T-helper 1 cell treated with Interleukin-12 subunit alpha and Interleukin-12 subunit beta and Interleukin-4 antibody, amounts not matched to agents 30 ng/mL and 1 ng/mL, for 36 hours (primary cell): Measurements from ENCODE around the gene LRRC31. TPM values are rescaled to one million over a fixed set of nuclear protein-coding genes. Genes with fewer than 3 reads are reported as not detected.

ENCODE experiments used
- intact Hi-C: fragments of 100-400 bp; cut with micrococcal nuclease; formaldehyde crosslinking; loops from one replicate; pipeline ENCODE4 v1.15.1; 2024
- total RNA-seq: library from RNA; stranded (reverse); gene quantifications from 2 replicates; pipeline ENCODE4 v1.2.3, GENCODE V29; 2022

The LRRC31 gene
- total RNA-seq, 1 donor from 2014 or later: not detected

DNA sequence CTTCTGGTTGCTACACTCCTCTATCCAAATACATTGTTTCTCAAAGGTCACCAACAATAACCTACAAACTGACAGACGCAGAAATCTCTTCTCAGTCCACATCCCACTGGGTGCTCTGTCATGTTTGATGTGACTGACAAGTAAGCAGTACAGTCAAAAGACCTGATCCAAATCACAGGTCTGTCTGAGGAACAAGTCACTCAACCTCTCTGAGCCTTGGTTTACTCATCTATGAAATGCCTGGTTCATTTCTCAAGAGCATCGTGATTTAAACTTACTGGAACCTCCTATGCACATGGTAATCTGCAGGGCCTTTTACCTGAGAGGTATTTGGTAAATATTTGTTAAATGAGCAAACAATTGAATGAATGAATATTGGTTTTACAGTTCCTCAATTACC is 5.5 kb downstream of the LRRC31 start:
- intact Hi-C loops: no loop called here

DNA sequence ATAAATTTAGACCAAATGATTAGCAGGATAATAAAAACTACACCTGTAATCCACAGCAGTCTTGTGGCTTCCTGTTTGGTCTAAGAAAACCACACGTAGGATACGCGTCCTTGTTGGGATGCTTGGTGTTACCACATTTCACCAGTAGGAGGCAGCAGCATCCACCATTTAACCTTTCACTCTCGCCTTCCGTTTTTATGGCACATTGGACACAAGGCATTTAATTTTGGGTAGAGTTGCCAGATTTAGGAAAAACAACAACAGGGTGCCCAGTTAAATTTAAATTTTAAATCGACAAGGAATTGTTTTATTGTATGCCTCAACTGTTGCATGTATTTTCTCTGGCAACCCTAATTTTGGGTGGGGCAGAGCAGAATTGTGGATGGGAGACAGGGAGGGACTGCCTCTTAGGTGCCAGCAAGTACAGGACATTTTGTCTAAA is 6.3 kb downstream of the LRRC31 start:
- intact Hi-C loops: loop anchor here (1.0 to 2.0 kb wide), 11 partner anchors 50 to 1007 kb away; partner anchors contain the start of genes GPR160, RPL22L1 and SEC62

DNA sequence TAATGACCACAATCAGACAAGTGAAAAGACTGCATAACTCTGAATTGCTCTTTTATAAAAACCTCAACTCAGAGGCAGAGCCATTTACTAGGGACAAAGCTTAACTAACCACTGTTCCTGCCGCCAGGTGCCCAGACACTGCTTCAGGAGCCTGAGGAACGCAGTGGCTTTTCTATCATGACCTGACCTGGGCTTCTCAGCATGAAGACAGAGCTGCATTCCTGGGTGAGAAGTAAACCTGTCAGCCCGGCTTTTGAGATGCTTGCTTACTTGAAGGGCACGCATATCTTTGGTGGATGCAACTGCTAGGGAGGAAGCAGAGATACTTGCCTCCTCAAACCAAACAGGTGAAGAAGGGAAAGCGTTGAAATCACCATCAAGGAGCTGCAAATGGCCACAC is 7.9 kb downstream of the LRRC31 start:
- intact Hi-C loops: loop anchor here (2.0 kb wide), 2 partner anchors 237 to 553 kb away; no protein-coding TSS in a partner anchor

DNA sequence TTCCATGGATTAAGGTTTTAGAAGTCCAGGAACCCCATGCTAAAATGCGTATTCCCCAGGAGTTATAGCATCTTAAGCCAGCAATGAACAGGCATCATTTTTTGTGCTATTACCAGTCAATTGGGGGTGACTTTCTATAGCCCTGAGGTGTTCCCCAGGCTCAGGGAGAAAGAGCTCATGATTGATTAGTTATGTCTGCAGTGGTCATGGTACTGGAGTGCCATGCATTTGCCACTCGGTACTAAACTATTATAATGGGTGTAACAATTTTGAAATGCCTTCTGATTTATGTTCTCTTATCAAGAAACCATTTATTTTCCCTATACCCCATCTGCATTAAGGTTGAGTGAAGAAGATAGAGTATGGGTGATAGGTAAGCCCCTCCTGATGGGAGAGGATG is 11.9 kb downstream of the LRRC31 start:
- intact Hi-C loops: no loop called here

DNA sequence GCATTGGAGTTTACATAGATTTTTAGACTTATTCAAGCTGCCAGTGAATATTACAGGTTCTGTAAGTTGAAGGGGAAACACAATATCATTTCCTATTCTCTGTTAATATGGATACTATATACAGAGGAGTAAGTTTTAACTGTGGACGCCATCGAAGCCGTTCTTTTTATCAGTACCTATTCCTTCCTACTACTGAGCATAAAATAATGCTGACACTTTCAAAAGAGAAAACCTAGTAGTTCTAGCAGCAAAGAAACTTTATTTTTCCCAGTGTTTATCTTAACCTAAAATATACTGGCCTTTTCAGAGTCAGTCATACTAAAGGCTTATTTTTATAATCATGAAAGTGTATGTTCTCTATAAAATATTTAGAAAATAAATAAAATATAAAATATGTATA is 14.2 kb downstream of the LRRC31 start:
- intact Hi-C loops: no loop called here

DNA sequence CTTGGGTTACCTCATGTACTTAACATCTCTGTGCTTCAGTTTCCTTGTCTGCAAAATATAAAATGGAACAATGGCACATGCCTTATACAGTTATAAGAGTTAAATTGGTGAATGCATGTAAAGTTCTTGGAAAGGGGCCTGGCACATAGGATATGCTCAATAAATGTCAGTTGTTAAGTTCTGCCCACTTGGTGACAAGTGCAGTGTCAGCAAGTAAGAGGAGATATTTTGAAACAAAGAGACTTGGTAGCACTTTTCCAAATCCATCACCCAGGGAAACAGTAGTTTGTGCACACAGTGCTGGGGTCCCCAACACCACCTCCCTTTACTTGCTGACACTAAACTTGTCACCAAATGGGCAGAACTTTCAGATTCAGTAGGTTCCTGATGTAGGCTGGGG is 19.1 kb downstream of the LRRC31 start:
- intact Hi-C loops: no loop called here

DNA sequence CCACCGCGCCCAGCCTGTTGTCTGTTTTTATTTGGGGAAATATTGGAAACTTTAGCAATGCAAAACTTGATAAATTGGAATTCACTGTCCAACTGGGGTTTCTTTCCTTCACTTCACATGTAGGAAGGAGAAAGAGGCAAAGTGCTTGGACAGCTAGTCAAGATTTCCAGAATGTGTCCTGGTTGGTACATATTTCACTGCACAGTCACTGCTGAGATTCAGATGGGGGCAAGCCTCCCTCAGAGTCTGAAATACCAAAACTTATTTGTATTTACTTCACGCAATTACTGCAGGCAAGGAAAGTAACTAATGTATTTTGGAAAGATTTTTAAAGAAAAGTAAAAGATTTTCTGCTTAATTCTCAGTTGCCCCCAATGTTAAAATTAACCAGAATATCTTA is 21.0 kb downstream of the LRRC31 start:
- intact Hi-C loops: no loop called here

DNA sequence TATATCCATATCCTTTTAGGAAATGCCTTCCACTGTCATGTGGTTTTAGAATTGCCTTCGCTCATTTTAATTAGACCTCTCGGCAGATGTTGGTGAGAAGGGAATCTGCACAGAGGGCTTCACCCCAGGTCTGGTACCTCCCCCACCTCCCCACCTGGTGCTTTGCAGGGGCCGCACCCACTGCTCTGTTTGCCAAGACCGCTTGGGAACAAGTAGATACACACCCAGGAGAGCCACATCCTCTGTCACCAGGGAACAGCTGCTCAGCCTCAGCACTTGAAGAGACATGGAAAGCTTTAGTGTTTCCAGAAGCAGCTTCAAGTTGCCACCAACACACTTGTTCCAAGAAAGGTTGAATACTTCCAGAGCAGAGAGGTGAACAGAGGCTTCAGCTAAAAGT is 21.8 kb downstream of the LRRC31 start:
- intact Hi-C loops: no loop called here

DNA sequence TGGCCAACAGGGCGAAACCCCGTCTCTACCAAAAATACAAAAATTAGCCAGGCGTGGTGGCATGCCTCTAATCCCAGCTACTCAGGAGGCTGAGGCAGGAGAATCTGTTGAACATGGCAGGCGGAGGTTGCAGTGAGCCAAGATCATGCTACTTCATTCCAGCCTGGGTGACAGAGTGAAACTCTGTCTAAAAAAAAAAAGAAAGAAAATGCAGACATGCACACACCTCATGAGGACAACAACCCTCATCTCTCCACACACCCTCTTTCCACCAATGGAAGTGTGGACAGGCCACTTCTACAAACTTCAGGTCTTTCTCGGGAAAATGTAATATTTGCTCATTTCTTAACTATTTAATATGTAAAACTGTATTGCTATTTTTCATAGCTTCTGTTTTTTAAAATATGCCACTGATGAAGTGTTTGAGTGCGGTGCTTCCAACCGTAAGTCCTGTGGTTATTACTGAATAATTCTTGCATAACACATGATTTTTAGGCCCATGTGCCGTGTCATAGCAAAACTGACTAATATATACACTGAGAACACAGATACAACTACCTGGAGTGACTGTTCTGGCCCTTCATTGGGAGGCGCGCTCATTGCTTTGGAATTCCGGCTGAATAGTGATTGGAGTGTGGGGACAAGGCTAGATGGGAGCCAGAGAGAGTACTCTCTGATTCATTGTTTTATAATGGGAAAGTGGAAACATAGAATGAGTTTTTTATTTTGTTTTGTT is 23.1 kb downstream of the LRRC31 start:
- intact Hi-C loops: no loop called here

DNA sequence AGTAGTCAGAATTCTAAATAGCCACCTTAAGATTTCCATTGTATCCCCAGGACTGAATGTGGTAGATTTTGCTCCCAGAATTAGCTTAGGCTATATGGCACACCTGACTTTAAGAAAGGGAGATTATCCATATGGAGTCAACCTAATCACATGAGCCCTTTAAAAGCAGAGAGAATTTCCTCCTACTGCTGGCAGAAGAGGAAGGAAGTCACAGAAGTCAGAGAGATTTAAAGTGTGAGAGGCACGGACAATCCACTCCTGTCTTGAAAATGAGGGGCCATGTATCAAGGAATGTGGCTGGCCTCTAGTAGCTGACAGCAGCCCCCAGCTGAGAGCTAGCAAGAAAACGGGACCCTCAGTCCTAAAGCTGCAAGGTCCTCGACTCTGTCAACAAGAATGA is 26.8 kb downstream of the LRRC31 start:
- intact Hi-C loops: no loop called here

DNA sequence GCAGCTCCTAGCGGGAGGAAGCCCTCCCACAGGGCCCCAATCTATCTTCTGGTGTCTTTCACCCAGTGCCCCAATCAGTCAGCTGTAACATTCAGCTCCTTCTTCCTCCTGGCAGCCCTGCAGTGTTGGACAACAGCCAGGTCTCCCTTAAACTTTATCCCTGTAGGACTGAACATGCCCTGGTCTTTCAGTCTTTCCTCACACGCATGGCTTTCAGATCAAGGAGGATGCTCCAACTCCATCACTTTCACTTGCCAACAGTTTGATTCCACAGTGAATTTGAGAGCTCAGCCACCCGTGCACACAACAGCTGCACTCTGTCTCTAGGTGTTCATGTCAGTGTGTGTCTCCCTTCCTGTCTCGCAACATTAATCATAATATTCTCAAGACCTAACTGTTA is 28.6 kb downstream of the LRRC31 start:
- intact Hi-C loops: no loop called here

DNA sequence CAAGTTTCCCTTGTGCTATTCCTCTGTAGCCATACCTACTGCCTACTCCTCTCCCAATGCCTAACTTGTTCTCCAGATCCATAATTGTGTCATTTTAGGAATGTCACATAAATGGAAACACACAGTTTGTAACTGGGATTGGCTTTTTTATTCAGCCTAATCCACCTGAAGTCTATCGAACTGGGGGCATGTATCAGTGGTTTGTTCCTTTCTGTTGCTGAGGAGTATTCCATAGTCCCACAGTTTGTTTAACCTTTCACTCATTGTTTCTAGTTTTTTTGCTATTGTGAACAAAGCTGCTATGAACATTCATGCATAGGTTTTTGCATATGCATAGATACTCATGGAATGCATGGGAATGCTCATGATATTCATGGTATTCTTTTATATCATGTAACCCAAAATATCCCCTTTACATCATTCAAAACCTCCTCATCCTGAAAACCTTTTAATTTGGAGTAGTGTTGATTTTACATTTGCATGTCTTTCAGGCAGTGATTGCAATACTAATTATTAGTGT is 31.2 kb downstream of the LRRC31 start:
- intact Hi-C loops: no loop called here

DNA sequence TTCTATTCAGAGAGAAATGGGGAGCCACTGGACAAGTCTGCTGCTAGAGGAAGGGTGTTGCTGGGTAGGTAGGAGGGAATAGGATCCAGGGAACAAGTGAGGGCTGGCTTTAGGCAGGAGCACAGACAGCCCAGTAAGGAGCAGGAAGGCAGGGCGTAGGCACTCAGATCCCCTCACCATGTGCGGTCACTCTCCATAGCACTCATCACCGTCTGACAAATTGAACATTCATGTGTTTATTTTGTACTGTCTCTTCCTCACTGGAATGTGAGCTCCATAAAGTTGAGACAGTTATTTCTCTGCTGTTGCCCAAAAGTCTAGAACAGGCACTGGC is 32.8 kb downstream of the LRRC31 start:
- intact Hi-C loops: no loop called here

DNA sequence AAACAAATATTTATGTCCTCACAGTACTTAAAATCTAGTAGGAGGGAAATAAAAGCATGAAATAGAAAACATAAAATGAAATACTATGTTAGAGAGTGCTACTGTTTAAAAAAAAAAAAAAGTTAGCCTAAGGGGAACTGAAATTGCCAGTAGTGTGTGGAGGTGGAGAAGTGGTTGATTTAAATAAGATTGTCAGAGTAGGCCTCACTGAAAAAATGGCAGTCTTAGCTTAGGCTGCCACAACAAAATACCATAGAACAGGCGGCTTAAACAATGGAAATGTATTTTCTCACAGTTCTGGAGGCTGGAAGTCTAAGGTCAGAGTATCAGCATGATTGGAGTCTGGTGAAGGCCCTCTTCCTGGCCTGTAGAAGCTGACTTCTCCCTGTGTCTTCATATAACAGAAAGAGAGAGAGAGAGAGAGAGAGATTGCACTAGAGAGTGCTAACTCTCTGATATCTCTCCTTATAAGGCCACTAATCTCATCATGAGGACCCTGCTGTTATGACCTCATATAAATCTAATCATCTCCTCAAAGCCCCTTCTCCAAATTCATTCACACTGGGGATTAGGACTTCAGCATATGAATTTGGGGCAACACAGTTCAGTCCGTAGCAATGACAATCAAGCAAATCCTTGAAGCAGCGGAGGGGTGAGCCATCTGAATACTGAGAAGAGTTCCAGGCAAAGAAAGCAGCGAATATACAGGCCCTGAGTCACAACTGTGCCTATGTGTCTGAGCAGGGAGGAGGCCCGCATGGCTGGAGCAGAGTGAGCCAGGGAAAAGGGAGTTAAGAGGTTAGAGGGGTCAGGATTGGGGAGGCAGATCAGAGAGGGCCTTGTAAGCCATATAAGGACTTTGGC is 33.4 kb downstream of the LRRC31 start:
- intact Hi-C loops: no loop called here

DNA sequence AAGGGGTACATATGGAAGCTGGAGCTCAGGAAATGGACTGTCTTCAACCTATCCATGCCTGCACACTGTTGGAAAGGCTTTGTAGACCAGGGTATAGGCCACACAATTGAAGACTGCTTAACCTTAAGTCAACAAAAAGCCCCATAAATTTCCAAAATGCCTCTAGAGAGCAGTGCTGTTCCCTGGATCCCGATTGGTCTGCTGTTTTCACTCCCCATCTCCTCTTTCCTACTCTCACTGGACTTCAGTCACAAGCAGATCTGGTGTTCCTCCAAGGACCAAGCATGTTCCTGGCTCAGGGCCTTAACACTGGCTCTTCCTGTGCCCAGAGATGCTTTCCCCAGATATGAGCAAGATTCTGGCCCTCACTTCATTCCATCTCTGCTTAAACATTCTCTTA is 34.2 kb downstream of the LRRC31 start:
- intact Hi-C loops: no loop called here

DNA sequence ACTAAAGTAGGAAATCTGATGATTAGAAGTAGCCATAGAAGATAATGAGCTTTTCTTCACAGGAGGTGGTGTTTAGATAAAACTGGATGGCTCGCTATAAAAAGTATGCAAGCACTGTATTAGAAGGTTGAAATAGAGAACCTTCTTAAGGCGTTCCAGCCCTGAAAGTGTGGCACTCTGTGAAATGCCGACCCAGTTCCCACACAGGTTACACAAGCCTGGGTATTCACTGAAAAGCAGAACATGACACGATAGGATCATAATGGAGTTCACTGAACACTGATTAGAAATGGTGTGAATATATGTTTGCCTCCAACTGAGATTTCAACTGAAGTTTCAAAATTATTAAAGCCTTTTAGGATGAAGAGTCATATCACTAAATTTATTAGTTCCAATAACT is 42.0 kb downstream of the LRRC31 start:
- intact Hi-C loops: no loop called here

DNA sequence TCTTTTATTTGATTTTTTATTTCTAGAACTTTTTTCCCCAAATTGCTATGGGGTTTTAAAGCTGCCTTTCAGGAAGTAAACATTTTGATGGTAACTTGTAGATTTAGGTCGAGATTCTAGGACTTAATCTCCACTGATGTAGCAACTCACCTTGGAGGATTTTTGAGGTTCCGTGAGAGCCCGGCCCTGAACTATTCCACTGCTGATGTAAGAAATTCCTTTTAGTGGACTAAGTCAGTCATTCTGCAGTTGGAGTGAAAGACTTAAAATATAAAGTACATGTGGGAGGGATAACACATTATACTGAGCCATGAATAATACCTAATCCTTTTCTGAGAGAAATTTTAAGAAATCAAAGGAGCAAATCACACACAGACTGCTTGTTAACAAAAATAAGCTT is 44.4 kb downstream of the LRRC31 start:
- intact Hi-C loops: no loop called here

DNA sequence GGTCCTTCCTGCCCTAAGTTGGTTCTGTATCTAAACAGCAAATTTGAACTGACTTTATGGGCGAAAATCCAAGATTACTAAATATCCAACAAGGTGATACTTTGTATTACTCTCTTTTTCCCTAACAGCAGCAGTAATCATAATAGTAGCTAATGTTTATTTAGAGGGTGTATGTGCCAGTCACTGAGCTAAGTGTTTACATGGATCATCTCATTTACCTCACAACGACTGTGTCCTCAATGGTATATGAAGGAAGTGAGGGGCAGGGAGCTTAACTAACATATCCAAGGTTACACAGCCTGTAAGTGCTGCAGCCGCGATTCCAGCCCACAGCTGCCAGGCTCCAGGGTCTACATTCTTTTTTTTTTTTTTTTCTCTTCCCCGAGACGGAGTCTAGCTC is 46.8 kb downstream of the LRRC31 start:
- intact Hi-C loops: no loop called here

DNA sequence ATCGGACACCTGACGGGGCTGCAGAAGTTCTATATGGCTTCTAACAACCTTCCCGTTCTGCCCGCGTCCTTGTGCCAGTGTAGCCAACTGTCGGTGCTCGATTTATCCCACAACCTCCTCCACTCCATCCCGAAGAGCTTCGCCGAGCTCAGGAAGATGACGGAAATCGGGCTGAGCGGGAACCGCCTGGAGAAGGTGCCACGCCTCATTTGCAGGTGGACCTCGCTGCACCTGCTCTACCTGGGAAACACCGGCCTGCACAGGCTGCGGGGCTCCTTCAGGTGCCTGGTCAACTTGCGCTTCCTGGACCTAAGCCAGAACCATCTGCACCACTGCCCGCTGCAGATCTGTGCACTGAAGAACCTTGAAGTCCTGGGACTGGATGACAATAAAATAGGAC is 47.2 kb downstream of the LRRC31 start:
- intact Hi-C loops: no loop called here

DNA sequence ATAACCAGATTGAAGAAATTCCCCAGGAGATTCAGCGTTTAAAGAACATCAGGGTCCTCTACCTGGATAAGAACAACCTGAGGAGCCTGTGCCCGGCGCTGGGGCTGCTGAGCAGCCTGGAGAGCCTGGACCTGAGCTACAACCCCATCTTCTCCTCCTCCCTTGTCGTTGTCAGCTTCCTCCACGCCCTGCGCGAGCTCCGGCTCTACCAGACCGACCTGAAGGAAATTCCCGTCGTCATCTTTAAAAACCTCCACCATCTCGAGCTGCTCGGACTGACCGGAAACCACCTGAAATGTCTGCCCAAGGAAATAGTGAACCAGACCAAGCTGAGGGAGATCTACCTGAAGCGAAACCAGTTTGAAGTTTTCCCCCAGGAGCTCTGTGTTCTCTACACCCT is 47.6 kb downstream of the LRRC31 start:
- intact Hi-C loops: no loop called here

DNA sequence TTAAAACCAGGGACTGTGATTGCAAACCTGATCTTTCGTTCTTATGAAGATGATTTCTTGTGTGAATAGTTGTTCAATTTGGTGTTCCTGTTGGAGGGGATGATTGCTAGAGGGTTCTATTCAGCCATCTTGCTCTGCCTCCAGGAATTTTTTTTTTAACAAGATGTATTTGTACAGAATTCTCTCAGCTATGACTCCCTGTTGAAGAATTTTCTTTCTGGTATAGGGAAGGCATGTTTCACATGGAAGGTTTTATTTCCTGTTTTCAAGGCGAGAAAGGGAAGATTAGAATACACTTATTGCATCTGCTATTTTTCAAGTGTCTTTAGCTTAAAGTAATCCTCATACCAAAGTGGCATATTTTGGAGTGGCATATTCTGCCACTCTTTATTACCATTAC is 51.4 kb downstream of the LRRC31 start:
- intact Hi-C loops: no loop called here

DNA sequence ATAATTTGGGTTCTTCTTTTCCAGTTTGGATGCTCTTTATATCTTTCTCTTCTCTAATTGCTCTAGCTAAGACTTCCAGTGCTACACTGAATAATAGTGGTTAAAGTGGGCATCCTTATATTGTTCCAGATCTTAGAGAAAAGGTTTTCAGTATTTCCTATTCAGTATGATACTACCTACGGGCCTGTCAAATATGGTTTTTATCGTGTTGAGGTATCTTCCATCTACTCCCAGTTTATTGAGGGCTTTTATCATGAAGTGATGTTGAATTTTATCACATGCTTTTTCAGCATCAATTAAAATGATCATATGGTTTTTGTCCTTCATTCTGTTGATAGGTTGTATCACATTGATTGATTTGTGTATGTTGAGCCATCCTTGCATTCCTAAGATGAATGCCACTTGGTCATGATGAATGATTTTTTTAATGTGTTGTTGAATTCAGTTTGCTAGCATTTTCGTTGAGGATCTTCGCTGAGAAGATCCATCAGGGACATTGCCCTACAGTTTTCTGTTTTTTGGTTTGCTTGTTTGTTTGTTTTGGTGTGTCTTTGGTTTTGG is 54.1 kb downstream of the LRRC31 start:
- intact Hi-C loops: no loop called here
